IMR-90 (cell line): ENCODE measurements around the gene PPM1A. TPM values are rescaled to one million over a fixed set of nuclear protein-coding genes. Genes with fewer than 3 reads are reported as not detected.

ENCODE experiments used
- ATAC-seq: fragments of 200-7000 bp; cut with Tn5 transposase; 2 replicates; pipeline ENCODE4 v1.9.1; 2020; ENCODE audit warnings: low read depth, mild to moderate bottlenecking, moderate library complexity
- BruUV-seq: library from RNA; stranded (reverse); fragments of 400-500 nt; replicated peaks from 2 replicates; lab custom pipeline; 2021; lab: Mats Ljungman, UMichigan
- CTCF ChIA-PET: fragments of 300-600 bp; formaldehyde crosslinking; extraction: SDS; loops from one replicate; lab custom pipeline; 2021; ENCODE audit warnings: antibody characterized with exemption; lab: Yijun Ruan, JAX
- POLR2A ChIA-PET: fragments of 300-600 bp; sonication (Branson Sonifier 250); formaldehyde crosslinking; loops from one replicate; lab custom pipeline; 2022; ENCODE audit warnings: antibody characterized with exemption; ENCODE audit not compliant: unreplicated experiment; lab: Charles Lee
- DNase-seq: peaks from one replicate; pipeline ENCODE4 v3.0.0; 2013
- H2AFZ ChIP-seq: replicated peaks from 2 replicates; pipeline ENCODE3; 2013; ENCODE audit warnings: low read length, mild to moderate bottlenecking; ENCODE audit not compliant: poor library complexity
- H2AK5ac ChIP-seq: 2 replicates; pipeline ENCODE4 v1.6.1; 2013; ENCODE audit warnings: low read depth, low read length, inconsistent platforms
- H2AK9ac ChIP-seq: replicated peaks from 2 replicates; pipeline ENCODE3; 2013; ENCODE audit warnings: mild to moderate bottlenecking, low read depth, low read length, moderate library complexity; ENCODE audit not compliant: poor library complexity
- H2BK120ac ChIP-seq: 2 replicates; pipeline ENCODE4 v1.6.1; 2013; ENCODE audit warnings: low read depth, low read length, inconsistent platforms
- H2BK15ac ChIP-seq: 3 replicates; pipeline ENCODE4 v1.6.1; 2013; ENCODE audit warnings: low read depth, low read length, inconsistent platforms
- H2BK20ac ChIP-seq: 2 replicates; pipeline ENCODE4 v1.6.1; 2013; ENCODE audit warnings: low read depth, mild to moderate bottlenecking, inconsistent platforms, low read length, moderate library complexity
- H2BK5ac ChIP-seq: 2 replicates; pipeline ENCODE4 v1.6.1; 2013; ENCODE audit warnings: mild to moderate bottlenecking, low read depth, low read length, inconsistent platforms; ENCODE audit not compliant: poor library complexity, severe bottlenecking
- H3K14ac ChIP-seq: replicated peaks from 2 replicates; pipeline ENCODE4 v1.6.1; 2013; ENCODE audit warnings: low read depth, low read length, inconsistent platforms
- H3K18ac ChIP-seq: 2 replicates; pipeline ENCODE4 v1.6.1; 2013; ENCODE audit warnings: low read depth, low read length, control low read depth
- H3K23ac ChIP-seq: 2 replicates; pipeline ENCODE4 v1.6.1; 2013; ENCODE audit warnings: low read depth, low read length, inconsistent platforms
- H3K27ac ChIP-seq: 2 replicates; pipeline ENCODE4 v1.5.1; 2013; ENCODE audit warnings: mild to moderate bottlenecking, control low read depth, low read length; ENCODE audit not compliant: insufficient read depth
- H3K27me3 ChIP-seq: 2 replicates; pipeline ENCODE4 v1.6.1; 2013; ENCODE audit warnings: low read length; ENCODE audit not compliant: control insufficient read depth, insufficient read depth
- H3K36me3 ChIP-seq: 2 replicates; pipeline ENCODE4 v1.6.1; 2013; ENCODE audit warnings: low read length, mixed read lengths; ENCODE audit not compliant: control insufficient read depth, insufficient read depth
- H3K4ac ChIP-seq: 2 replicates; pipeline ENCODE4 v1.6.1; 2013; ENCODE audit warnings: low read depth, low read length, inconsistent platforms
- H3K4me1 ChIP-seq: 2 replicates; pipeline ENCODE4 v1.6.1; 2013; ENCODE audit warnings: low read length, mixed read lengths; ENCODE audit not compliant: control insufficient read depth, insufficient read depth
- H3K4me2 ChIP-seq: 2 replicates; pipeline ENCODE4 v1.6.1; 2013; ENCODE audit warnings: low read depth, mild to moderate bottlenecking, control low read depth, low read length, moderate library complexity
- H3K4me3 ChIP-seq: 2 replicates; pipeline ENCODE4 v1.5.1; 2013; ENCODE audit warnings: low read depth, mild to moderate bottlenecking, control low read depth, low read length, moderate library complexity; ENCODE audit not compliant: insufficient read depth
- H3K56ac ChIP-seq: 2 replicates; pipeline ENCODE4 v1.6.1; 2013; ENCODE audit warnings: low read length, inconsistent platforms; ENCODE audit not compliant: insufficient read depth; ENCODE audit errors: extremely low read depth
- H3K79me1 ChIP-seq, 2 experiments: 2 replicates each; pipeline ENCODE4 v1.6.1; 2013; ENCODE audit warnings: low read length in 2 of 2, inconsistent platforms in 1 of 2, low read depth in 1 of 2
- H3K9ac ChIP-seq: 2 replicates; pipeline ENCODE4 v1.6.1; 2013; ENCODE audit warnings: low read depth, low read length, control low read depth
- H3K9me1 ChIP-seq: 2 replicates; pipeline ENCODE4 v1.6.1; 2013; ENCODE audit warnings: low read length, inconsistent platforms; ENCODE audit not compliant: insufficient read depth
- H3K9me3 ChIP-seq: 2 replicates; pipeline ENCODE4 v1.6.1; 2013; ENCODE audit warnings: low read length; ENCODE audit not compliant: control insufficient read depth, insufficient read depth
- H4K20me1 ChIP-seq: 2 replicates; pipeline ENCODE4 v1.6.1; 2013; ENCODE audit warnings: low read length, inconsistent platforms; ENCODE audit not compliant: insufficient read depth
- H4K5ac ChIP-seq: 2 replicates; pipeline ENCODE4 v1.6.1; 2013; ENCODE audit warnings: mild to moderate bottlenecking, low read depth, low read length, control low read depth
- H4K8ac ChIP-seq, 2 experiments: 2 replicates each; pipeline ENCODE4 v1.6.1; 2013; ENCODE audit warnings: low read depth in 2 of 2, low read length in 2 of 2, control low read depth in 1 of 2, inconsistent platforms in 1 of 2
- H4K91ac ChIP-seq: 2 replicates; pipeline ENCODE4 v1.6.1; 2013; ENCODE audit warnings: low read depth, low read length, inconsistent platforms; ENCODE audit not compliant: insufficient read depth
- BHLHE40 ChIP-seq: fragments of 150-350 bp; IDR thresholded peaks from 2 replicates; pipeline ENCODE4 v1.6.1; 2016; ENCODE audit warnings: mild to moderate bottlenecking, low read depth, low read length
- CEBPB ChIP-seq: IDR thresholded peaks from 2 replicates; pipeline ENCODE4 v1.6.1; 2012; ENCODE audit warnings: low read depth, low read length, improper control_type of control experiment
- CHD1 ChIP-seq: IDR thresholded peaks from 2 replicates; pipeline ENCODE4 v1.6.1; 2012; ENCODE audit warnings: low read depth, low read length, improper control_type of control experiment
- CTCF ChIP-seq: conservative IDR thresholded peaks from 2 replicates; pipeline ENCODE4 v1.5.1; 2012; ENCODE audit warnings: mild to moderate bottlenecking, low read depth, low read length, improper control_type of control experiment
- ELK1 ChIP-seq: fragments of 150-350 bp; IDR thresholded peaks from 2 replicates; pipeline ENCODE4 v1.6.1; 2016; ENCODE audit warnings: low read depth, mild to moderate bottlenecking, low read length, moderate library complexity, borderline replicate concordance
- FOS ChIP-seq: fragments of 150-350 bp; IDR thresholded peaks from 2 replicates; pipeline ENCODE4 v1.6.1; 2016; ENCODE audit warnings: low read depth, low read length
- MAFK ChIP-seq: IDR thresholded peaks from 2 replicates; pipeline ENCODE4 v1.6.1; 2012; ENCODE audit warnings: low read depth, low read length, improper control_type of control experiment
- MAZ ChIP-seq: IDR thresholded peaks from 2 replicates; pipeline ENCODE4 v1.6.1; 2012; ENCODE audit warnings: low read depth, mild to moderate bottlenecking, low read length, improper control_type of control experiment, moderate library complexity, borderline replicate concordance
- MXI1 ChIP-seq: IDR thresholded peaks from 2 replicates; pipeline ENCODE4 v1.6.1; 2012; ENCODE audit warnings: low read depth, mild to moderate bottlenecking, low read length, moderate library complexity, borderline replicate concordance
- NFE2L2 ChIP-seq: fragments of 150-350 bp; IDR thresholded peaks from 2 replicates; pipeline ENCODE4 v1.6.1; 2016; ENCODE audit warnings: low read depth, mild to moderate bottlenecking, low read length
- POLR2A ChIP-seq: IDR thresholded peaks from 2 replicates; pipeline ENCODE4 v1.6.1; 2012; ENCODE audit warnings: mild to moderate bottlenecking, low read depth, low read length
- RAD21 ChIP-seq: IDR thresholded peaks from 2 replicates; pipeline ENCODE4 v1.6.1; 2012; ENCODE audit warnings: low read length, improper control_type of control experiment
- RCOR1 ChIP-seq: IDR thresholded peaks from 2 replicates; pipeline ENCODE4 v1.6.1; 2012; ENCODE audit warnings: mild to moderate bottlenecking, low read length, improper control_type of control experiment; ENCODE audit not compliant: insufficient replicate concordance
- RFX5 ChIP-seq: IDR thresholded peaks from 2 replicates; pipeline ENCODE4 v1.8.0; 2012; ENCODE audit warnings: low read depth, mild to moderate bottlenecking, low read length, moderate library complexity
- SMC3 ChIP-seq: fragments of 150-350 bp; IDR thresholded peaks from 2 replicates; pipeline ENCODE4 v1.6.1; 2016; ENCODE audit warnings: low read depth, mild to moderate bottlenecking, antibody characterized with exemption, low read length, moderate library complexity
- USF2 ChIP-seq: fragments of 150-350 bp; IDR thresholded peaks from 2 replicates; pipeline ENCODE4 v1.6.1; 2017; ENCODE audit warnings: mild to moderate bottlenecking, antibody characterized with exemption, low read length, low read depth
- WGBS, 2 experiments: methylation state at CpG; one replicate each; pipeline versions ENCODE4 v1.1.5 to v1.1.7; 2013; ENCODE audit warnings: missing lambda C conversion rate in 2 of 2; ENCODE audit not compliant: insufficient read length in 1 of 2; ENCODE audit errors: extremely low coverage in 2 of 2; 5-methylcytosine and 5-hydroxymethylcytosine counted together
- dilution Hi-C: fragments of 300-500 bp; cut with HindIII; formaldehyde crosslinking; loops from one replicate; pipeline ENCODE4 v1.14.3; 2018; ENCODE audit warnings: low sequenced_read_pairs; ENCODE audit not compliant: unreplicated experiment
- in situ Hi-C: fragments of 300-500 bp; cut with MboI; formaldehyde crosslinking; loops from 3 replicates; pipeline ENCODE4 v1.14.3; 2019; ENCODE audit warnings: low sequenced_read_pairs, inconsistent platforms, mixed read lengths
- intact Hi-C: fragments of 100-400 bp; cut with micrococcal nuclease; formaldehyde crosslinking; loops from 2 replicates; pipeline ENCODE4 v1.10.0; 2022
- polyA plus RNA-seq, 3 experiments: library from polyadenylated mRNA; depleted of rRNA; stranded (reverse); fragments of >200 nt; gene quantifications; 2 replicates each; pipeline ENCODE4 v1.2.3, GENCODE V29; 2012; ENCODE audit warnings: low replicate concordance in 1 of 3
- total RNA-seq: library from RNA; depleted of rRNA; stranded (reverse); fragments of >200 nt; gene quantifications from 2 replicates; pipeline ENCODE4 v1.2.3, GENCODE V29; 2012

Gene PPM1A
- total and polyA plus RNA-seq, 2 of the 4 experiments (the other 2 are of a cell fraction): 14.3 to 15.1 TPM

- peaks cover 44% of the 10 kb centered on the region for H3K27me3 ChIP-seq
- no peak for DNase-seq
- H3K9me3 ChIP-seq: 0 out of 2 replicates have a peak, but pooled peaks cover 2% of the 10 kb centered on the region
- no peak overlapping the region for H4K5ac ChIP-seq
- no peak for ATAC-seq
- no peak overlapping the region for H2AK5ac ChIP-seq
- H3K4me1 ChIP-seq: no peaks in the 10 kb centered on the region; the same call in 1 of the 2 replicates
- H2BK20ac ChIP-seq: no peak overlapping the region
- no peak overlapping the region for H4K91ac ChIP-seq
- no peaks in the 10 kb centered on the region for H4K20me1 ChIP-seq
- no peak overlapping the region for H3K23ac ChIP-seq
- no peaks in the 10 kb centered on the region for H3K9me1 ChIP-seq
- no peaks in the 10 kb centered on the region for H3K36me3 ChIP-seq
- no peak overlapping the region for H3K56ac ChIP-seq
- H3K4me3 ChIP-seq: no peak overlapping the region
- H2AK9ac ChIP-seq: no peak overlapping the region
- H4K8ac ChIP-seq: no peak overlapping the region
- no peak overlapping the region for H3K4ac ChIP-seq
- 88% methylated on average over 1 of the region's 2 CpGs; no CpG with 5 or more reads in 1 of the 2 experiments for WGBS, 2 experiments
- H2BK120ac ChIP-seq: no peak overlapping the region
- no TSS peak for BruUV-seq
- H3K18ac ChIP-seq: no peak overlapping the region
- no peak overlapping the region for H2AFZ ChIP-seq
- no peaks in the 10 kb centered on the region for H3K79me1 ChIP-seq
- H2BK5ac ChIP-seq: no peak overlapping the region
- dilution Hi-C loops (no loop called here), in situ Hi-C loops (loop anchor here (25.0 kb wide), 1 partner anchor 712 kb away; no protein-coding TSS in a partner anchor), intact Hi-C loops (no loop called here)
- no peak overlapping the region for H3K27ac ChIP-seq
- TF ChIP-seq RCOR1 (no peak), FOS (no peak), ELK1 (no peak), BHLHE40 (no peak), MXI1 (no peak), RAD21 (no peak), CTCF (no peak), RFX5 (no peak), CHD1 (no peak), SMC3 (no peak), NFE2L2 (no peak), USF2 (no peak), MAFK (no peak), MAZ (no peak), CEBPB (no peak), POLR2A (no peak)
- no peak overlapping the region for H3K4me2 ChIP-seq
- ChIA-PET CTCF (interaction anchor here (0.6 to 1.2 kb wide), 2 partner anchors 100 to 210 kb away, joined by 3 to 4 read pairs; no protein-coding TSS in a partner anchor), POLR2A (no interaction called here)
- no peak overlapping the region for H3K14ac ChIP-seq
- no peak overlapping the region for H2BK15ac ChIP-seq
- H3K9ac ChIP-seq: no peak overlapping the region
These were observed 75.8 kb downstream of the PPM1A start for GRCh38 chr14:60324837-60325236.
